HG03095 (cell line): ENCODE data around the gene TNFRSF13B.
A peak's percentile ranks its signal among the peaks of the same experiment; 100 is the strongest.
"Not testable (repeated sequence)": the region's sequence is repeated elsewhere in the genome, so short reads cannot be mapped to it uniquely, and the experiment has no call there.

Experiments
- ATAC-seq: cut with Tn5 transposase; IDR thresholded peaks from one replicate; pipeline ENCODE4 v1.9.1; 2021; ENCODE audit warnings: moderate library complexity; ENCODE audit not compliant: unreplicated experiment

The TNFRSF13B gene

GRCh38 chr17:16987066-16987829, 15.3 kb upstream of the TNFRSF13B start:
- no peak for ATAC-seq

GRCh38 chr17:16986391-16986790, 14.5 kb upstream of the TNFRSF13B start:
- no peak for ATAC-seq

- no peak for ATAC-seq
These were observed 10.0 kb upstream of the TNFRSF13B start for GRCh38 chr17:16981928-16982327.

DNA sequence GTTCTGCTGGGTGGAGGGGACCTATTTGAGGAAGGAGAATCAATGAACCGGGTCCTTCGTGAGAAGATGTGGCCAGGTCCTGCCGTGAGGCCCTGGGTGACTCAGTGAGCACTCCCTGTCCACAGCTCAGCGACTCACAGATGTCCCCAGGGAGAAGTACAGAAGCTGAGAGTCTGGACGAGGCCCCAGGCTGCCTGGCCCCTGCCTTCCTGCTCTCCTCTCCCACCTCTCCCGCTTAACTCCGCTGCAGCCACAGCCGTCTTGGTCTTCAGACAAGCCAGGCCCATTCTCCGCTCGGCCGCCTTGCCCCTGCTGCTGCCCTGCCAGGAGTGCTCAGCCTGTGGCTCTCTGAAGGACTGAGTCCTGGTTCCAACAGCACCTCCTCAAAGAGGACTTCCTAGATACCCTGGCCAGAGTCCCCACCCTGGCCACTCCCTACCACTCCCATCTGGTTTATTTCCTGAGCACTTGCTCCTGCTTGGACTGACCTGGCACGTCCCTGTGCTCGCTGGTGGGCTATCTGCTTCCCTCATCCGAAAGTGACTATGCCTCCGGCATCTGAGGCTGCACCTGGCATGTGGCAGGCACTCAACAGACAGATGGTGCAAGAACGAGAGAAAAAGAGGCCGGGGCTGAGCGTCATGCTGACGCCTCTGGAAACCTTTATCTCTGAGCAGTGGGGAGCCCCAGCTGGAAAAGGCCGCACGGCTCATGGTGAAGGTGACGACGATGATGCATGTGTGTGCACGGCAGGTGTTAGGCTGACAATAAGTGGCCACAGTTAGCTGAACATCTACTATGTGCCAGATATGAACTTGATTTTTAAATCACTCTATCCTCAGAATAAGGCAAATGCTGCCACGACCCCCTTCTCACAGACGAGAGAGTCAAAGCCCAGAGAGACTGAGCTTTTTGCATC, 9.2 kb upstream of the TNFRSF13B start:
- ATAC-seq, result no peak

DNA sequence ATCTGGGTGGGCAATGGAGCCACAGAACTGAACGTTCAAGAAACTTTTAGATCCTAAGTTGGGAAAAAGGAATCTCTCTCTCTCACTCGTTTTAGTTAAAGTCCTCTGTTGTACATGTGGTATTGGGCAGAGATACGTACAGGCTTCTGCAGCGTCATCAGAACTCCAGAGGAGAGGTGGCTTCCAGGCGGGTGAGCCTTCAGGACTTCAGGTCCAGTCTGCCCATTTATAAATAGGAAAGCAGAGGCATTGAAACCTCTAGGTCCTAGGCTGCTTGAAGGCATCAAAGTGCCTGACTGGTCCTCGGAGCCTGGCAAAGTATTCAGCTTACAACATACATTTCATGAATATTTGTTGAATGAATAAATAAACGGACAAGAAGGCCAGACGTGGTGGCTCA, 8.1 kb upstream of the TNFRSF13B start:
- ATAC-seq, result no peak

- ATAC-seq, result not testable (repeated sequence)
These were observed 7.4 kb upstream of the TNFRSF13B start for GRCh38 chr17:16979237-16979823.

- no peak for ATAC-seq
These were observed 6.0 kb upstream of the TNFRSF13B start for GRCh38 chr17:16977932-16978331.

DNA sequence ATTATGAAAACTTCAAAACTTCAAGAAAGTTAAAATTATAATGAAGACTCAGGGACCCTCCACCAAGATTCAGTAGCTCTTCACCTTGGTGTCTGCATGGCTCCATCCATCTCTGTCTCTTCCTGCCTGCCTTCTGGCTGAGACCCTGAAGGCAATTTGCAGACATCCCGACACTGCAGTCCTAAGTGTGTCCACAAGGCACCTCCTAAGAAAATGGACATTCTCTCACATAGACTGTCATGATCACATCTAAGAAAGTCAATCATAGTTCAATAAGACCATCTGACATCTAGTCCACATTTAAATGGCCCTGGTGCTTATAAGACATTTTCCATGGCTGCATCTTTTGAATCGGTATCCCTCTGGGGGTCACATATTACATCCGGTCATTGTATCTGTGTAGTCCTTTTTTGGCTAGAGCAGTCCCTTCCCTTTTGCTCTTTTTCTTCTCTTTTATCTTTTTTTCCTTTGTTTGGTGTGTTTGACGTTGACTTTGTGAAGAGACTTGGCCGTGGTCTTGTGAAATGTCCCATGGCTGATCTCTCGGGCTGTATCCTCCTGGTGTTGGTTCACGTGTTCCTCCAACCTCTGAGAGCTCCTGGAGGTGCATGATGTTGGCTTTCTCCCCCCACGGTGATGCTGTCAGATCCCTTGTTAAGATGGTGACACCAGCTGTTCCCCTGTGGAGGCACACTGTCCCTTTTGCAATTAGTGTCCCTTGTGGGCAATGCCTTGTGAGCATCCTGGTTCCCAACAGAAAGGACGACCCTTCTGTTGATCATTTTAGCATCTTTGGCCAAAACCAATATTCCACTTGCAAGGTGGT, 5.0 kb upstream of the TNFRSF13B start:
- no peak for ATAC-seq

- no peak for ATAC-seq
These were observed 4.1 kb upstream of the TNFRSF13B start for GRCh38 chr17:16975744-16976625.

GRCh38 chr17:16975277-16975651, 3.3 kb upstream of the TNFRSF13B start:
- ATAC-seq, result peak; percentile 23

- no peak for ATAC-seq
These were observed 2.8 kb upstream of the TNFRSF13B start for GRCh38 chr17:16974569-16975276.

DNA sequence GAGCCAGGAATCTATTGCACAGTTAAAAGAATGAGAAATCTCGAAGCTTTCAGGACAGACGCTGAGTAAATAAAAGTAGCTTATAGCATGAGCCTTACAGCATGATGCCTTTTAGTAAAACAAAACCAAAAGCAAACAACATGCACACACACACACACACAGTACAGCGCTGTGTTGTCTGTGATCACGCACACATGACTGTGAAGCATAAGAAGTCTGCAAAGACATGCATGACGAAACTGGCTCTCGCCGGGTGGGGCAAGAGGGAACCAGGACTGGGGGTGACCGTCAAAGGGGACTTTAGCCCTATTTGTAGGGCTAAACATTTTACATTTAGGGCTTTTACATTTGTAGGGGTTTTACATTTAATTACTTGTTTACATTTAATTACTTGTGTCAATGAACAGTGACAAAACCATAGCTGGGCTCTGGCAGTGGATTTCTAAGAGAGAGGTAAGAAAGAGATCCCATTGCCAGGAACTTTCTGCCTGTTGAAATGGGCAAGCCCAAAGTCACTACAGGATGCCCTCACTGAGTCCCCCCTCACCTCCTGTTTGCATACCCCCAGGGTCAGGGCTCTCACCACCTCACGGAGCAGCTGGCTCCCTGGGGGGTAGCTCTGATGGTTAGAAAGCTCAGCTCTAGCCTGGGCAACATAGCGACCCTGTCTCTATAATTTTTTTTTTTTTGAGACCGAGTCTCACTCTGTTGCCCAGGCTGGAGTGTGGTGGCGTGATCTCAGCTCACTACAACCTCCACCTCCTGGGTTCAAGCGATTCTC, 2.0 kb upstream of the TNFRSF13B start:
- ATAC-seq, result peak; percentile 25

- ATAC-seq, result not testable (repeated sequence)
These were observed 1.1 kb upstream of the TNFRSF13B start for GRCh38 chr17:16973043-16973442.

DNA sequence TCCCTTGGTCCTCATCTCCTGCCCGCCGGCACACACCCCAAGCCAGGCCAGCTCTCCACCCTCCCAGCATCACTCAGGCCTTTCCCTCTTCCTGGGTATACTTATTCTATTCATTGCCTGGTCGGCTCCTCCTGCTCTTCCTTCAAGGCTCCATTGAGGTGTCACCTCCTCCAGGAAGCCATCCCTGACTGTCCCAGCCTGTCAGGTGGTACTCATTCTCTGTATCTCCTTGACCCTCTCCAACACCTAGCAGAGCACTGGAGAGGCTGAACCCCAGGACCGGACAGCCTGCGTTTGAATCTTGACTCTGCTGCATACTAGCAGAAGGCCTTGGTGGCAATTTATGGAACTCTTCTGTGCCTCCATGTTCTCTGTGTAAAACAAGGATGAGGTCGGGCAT, 428 bp upstream of the TNFRSF13B start:
- ATAC-seq, result no peak

DNA sequence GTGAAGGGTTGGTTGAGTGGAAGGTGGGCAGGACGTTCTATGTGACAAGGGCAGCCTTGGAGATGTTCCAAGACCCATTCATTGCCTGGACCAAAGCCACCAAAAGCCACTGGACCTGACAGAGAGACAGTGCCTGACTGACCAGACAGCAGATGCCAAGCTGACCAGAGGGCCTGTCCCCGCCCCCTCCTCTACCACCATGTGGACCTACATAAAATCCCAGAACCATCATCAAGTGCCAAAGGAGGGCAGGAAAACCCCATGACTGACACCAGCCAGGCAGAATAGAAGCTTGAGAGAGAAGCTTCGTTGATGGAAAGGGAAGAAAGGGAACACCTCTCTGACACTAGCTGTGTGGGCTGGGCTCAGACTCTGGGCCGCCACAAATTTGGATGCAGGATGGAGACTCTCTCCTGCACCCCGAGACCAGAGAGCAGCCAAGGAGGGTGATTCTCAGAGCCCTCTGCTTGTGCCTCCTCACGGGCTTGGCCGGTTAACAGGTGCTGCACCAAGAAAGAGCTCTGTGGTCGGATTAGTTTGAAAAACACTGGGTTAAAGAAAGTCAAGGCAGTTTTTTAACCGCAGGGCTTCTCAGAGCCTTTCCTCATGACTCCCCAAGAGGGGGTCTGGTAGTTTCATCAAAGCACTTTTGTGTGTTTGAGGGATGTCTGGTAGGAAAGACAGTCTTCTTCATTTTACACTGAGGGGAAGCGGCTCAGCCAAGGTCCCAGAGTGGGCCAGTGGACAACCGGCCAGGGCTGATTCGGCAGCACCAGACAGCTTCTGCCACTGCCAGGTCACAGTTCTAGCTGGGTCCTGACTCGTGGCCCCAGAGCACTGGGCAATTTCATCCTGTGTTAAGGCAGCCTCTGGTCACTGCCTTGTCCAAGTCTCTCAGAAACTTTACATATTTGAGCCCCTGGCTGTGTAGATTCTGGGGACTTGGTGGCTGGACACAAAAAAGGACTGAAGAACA, 1.7 kb downstream of the TNFRSF13B start:
- ATAC-seq, result no peak

DNA sequence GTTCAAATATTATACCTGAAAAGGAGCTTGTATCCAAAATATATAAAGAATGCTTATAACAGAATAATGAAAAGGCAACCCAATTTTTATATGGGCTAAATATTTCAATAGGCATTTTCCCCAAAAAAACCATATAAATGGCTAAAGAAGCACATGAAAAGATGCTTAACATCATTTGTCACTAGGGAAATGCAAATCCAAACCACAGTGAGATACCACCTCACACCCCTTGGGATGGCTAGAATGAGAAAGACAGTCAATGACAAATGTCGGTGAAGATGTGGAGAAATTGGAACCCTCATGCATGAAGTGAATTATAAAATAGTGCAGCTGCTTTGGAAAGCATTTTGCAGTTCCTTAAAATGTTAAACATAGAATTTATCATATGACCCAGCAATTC, 3.1 kb downstream of the TNFRSF13B start:
- no peak for ATAC-seq

DNA sequence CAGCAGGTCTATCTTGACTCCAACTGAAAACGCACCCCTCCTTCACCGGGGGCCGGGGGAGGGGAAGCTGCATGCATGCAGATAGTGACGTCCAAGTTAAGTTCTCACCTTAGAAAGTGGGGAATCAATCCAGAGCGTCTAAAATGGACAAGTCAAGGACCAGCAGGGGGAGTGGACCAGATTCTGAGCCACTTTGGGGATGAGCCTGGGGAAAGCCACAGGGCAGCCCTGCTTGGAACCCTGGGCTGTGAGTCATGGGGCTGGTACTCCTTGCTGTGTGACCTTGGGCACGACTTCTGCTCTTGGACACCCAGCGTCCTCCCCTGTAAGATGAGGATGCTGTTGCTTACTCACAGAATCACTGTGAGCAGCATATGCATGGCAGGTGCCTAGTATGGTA, 9.1 kb downstream of the TNFRSF13B start:
- no peak for ATAC-seq
